Heart right ventricle (tissue), 16 donors: ENCODE data around the gene ATP8B1. TPM values are rescaled to one million over a fixed set of nuclear protein-coding genes. Genes with fewer than 3 reads are reported as not detected.

ENCODE experiments used
- ATAC-seq, 8 donors: fragments of 200-7000 bp; cut with Tn5 transposase; one replicate each; pipeline ENCODE4 v1.9.1; 2020; ENCODE audit warnings: mild to moderate bottlenecking in 8 of 8, moderate library complexity in 8 of 8, moderate number of reproducible peaks in 1 of 8
- DNase-seq, 2 donors: peaks; one replicate each; pipeline ENCODE4 v3.0.0-alpha.2; 2020
- H3K27ac ChIP-seq, 10 donors: fragments of 200-600 bp; sonication (generic) in 2 of 10; one replicate each; pipeline versions ENCODE4 v1.5.0 to v1.8.0; 2020 to 2022; ENCODE audit warnings: mild to moderate bottlenecking in 3 of 10
- H3K27me3 ChIP-seq, 7 donors: fragments of 200-600 bp; one replicate each; pipeline ENCODE4 v1.8.0; 2021 to 2022; ENCODE audit warnings: mild to moderate bottlenecking in 2 of 7
- H3K36me3 ChIP-seq, 9 donors: fragments of 200-600 bp; sonication (generic) in 1 of 9; one replicate each; pipeline versions ENCODE4 v1.5.0 to v1.8.0; 2020 to 2022; ENCODE audit warnings: mild to moderate bottlenecking in 2 of 9
- H3K4me1 ChIP-seq, 9 donors: fragments of 200-600 bp; sonication (generic) in 1 of 9; one replicate each; pipeline versions ENCODE4 v1.5.0 to v1.8.0; 2020 to 2022; ENCODE audit warnings: mild to moderate bottlenecking in 4 of 9
- H3K4me3 ChIP-seq, 10 donors: fragments of 200-600 bp; sonication (generic) in 2 of 10; one replicate each; pipeline versions ENCODE4 v1.5.0 to v1.8.0; 2020 to 2022; ENCODE audit warnings: mild to moderate bottlenecking in 7 of 10, moderate library complexity in 2 of 10
- H3K9me3 ChIP-seq, 11 donors: fragments of 200-600 bp in 10 of 11; sonication (generic) in 2 of 11; one replicate each; pipeline versions ENCODE4 v1.5.0 to v1.8.0; 2013 to 2022; ENCODE audit warnings: mild to moderate bottlenecking in 2 of 11, control low read depth in 1 of 11, moderate library complexity in 1 of 11
- WGBS, 2 donors: extraction: QIAGEN DNeasy Blood & Tissue Kit; methylation state at CpG; one replicate each; pipeline ENCODE4 v1.1.7; 2013; ENCODE audit warnings: inconsistent platforms in 1 of 2; 5-methylcytosine and 5-hydroxymethylcytosine counted together
- intact Hi-C, 10 donors: fragments of 100-400 bp; cut with DNase I; formaldehyde crosslinking; loops; one replicate each; pipeline versions ENCODE4 v1.11.1 to v1.14.2; 2022
- polyA plus RNA-seq, 2 donors: library from polyadenylated mRNA; stranded (reverse); fragments of 200-250 nt; gene quantifications; one replicate each; pipeline ENCODE4 v1.2.3, GENCODE V29; 2013
- total RNA-seq, 10 donors: library from RNA; stranded (reverse); fragmentation: NEBNext Ultra II Directional in 3 of 10; extraction: Animal tissue kit (Norgen Biotek cat#: 25700) in 3 of 10; gene quantifications; one replicate each; pipeline versions ENCODE4 v1.2.1 to v1.2.4, GENCODE V29; 2021 to 2023
- TF ChIP-seq, protein P1 (sequence below), 9 donors: fragments of 200-600 bp; sonication (generic) in 2 of 9; IDR thresholded peaks; one replicate each; pipeline versions ENCODE4 v1.5.0 to v1.8.0; 2021 to 2022; ENCODE audit warnings: antibody characterized with exemption in 9 of 9, mild to moderate bottlenecking in 5 of 9, moderate library complexity in 1 of 9
- donor health status: Arrhythmogenic right ventricular cardiomyopathy.
- donor health status: ischemic (EF 13 %, LVEDD 7.1; RV severe dilation, severe dysfunction).
- donor health status: healthy with polysubstance abuse.
- donor health status: DM: no; HTN: yes; CAD: no.
- donor health status: DM: no; HTN: no; CAD: no.
- donor health status: ischemic (EF 25% LVEDD 6.9; RV normal size, moderate dysfunction).
- donor health status: ischemic (EF 25% LVEDD 5.7; RV mildly dilated, moderate dysfunction).
- donor health status: healthy.
- donor health status: DM: yes; HTN: yes; CAD: no.
- donor health status: Ischemic cardiomyopathy.
- donor health status: ischemic (EF 35%, LVEDD 5.7; RV mildly dilated, moderate dysfunction).
- donor health status: nonischemic (EF 11% LVEDD 7.7; RV severe dilation, severe dysfunction).
- donor health status: DM: yes; HTN: yes; CAD: no.
- donor health status: PGD.
- donor health status: ischemic (EF 29% LVEDD 5.4; RV normal size, mild dysfunction).
- donor health status: nonischemic (EF 23%, LVEDD 6.1; RV moderate dilation, normal function).

ATP8B1 gene
- total and polyA plus RNA-seq, 12 donors = 2.7 to 16.5 (median 7.2) TPM

DNA sequence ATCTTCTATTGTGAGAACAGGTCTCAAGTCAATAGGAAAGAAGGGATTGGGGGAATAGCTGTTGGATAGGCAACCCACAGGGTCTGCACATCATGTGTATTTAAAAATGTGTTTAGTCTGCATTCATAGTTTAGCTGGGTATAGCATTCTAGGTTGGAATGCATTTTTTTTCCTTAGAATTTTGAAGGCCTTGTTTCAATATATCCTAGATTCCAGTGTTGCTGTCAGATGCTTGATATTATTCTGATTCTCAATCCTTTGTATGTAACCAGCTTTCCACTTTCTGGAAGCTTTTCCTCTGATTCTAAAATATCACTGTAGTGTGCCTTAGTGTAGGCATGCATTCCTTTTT, 9.0 kb upstream of the ATP8B1 start:
- ATAC-seq (no peak), DNase-seq (no peak)
- H3K4me1 ChIP-seq = peaks cover 0 to 28% (median 25%) of the 10 kb centered on the region in 9 donors
- H3K36me3 ChIP-seq = no peaks in the 10 kb centered on the region
- H3K27ac ChIP-seq = no peak overlapping the region
- H3K4me3 ChIP-seq = no peak overlapping the region
- no peaks in the 10 kb centered on the region for H3K27me3 ChIP-seq
- TF ChIP-seq, protein P1, sequence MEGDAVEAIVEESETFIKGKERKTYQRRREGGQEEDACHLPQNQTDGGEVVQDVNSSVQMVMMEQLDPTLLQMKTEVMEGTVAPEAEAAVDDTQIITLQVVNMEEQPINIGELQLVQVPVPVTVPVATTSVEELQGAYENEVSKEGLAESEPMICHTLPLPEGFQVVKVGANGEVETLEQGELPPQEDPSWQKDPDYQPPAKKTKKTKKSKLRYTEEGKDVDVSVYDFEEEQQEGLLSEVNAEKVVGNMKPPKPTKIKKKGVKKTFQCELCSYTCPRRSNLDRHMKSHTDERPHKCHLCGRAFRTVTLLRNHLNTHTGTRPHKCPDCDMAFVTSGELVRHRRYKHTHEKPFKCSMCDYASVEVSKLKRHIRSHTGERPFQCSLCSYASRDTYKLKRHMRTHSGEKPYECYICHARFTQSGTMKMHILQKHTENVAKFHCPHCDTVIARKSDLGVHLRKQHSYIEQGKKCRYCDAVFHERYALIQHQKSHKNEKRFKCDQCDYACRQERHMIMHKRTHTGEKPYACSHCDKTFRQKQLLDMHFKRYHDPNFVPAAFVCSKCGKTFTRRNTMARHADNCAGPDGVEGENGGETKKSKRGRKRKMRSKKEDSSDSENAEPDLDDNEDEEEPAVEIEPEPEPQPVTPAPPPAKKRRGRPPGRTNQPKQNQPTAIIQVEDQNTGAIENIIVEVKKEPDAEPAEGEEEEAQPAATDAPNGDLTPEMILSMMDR (IDR thresholded peaks at IDR 0.05) = no peak
- peaks cover 0 to 31% (median 19%) of the 10 kb centered on the region in 11 donors for H3K9me3 ChIP-seq
- intact Hi-C loops = loop anchor here in 1 of 10 donors (10.0 kb wide), 1 partner anchor 47 kb away; no protein-coding TSS in a partner anchor

DNA sequence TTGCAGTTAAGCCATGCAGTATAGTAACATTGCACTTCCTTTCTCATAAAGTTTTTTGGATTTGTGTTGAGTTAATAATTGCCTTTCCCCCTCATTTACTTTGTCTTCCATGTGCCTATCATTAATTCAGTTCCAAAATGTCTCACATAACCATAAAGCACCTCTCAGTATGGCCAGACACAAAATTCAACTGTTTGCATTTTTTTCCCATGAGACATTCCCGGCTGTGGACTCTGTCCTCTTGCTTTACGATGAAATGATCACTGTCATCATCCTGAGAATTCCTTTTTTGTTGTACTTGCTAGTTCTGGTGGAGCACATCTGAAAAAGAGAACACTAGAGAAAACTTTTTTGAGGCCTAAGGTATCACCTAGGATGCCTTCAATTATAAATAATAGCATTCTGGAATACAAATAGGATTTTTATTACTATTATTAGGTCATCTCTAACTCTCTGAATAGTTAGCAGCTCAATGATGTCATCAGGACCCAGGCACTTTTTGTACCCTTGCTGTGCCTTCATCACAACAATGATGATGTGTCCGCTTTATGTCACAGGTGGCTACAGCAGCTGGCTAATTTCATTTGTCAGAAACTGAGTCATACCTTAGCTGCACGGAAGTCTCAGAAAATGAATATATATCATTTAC, 8.5 kb upstream of the ATP8B1 start:
- 93 to 96% methylated on average over 4 of the region's 4 CpGs for WGBS, 2 donors
- Histone ChIP-seq H3K4me3 (no peak overlapping the region), H3K27ac (no peak overlapping the region), H3K36me3 (no peaks in the 10 kb centered on the region), H3K4me1 (peaks cover 0 to 33% (median 30%) of the 10 kb centered on the region in 9 donors), H3K9me3 (peaks cover 0 to 31% (median 19%) of the 10 kb centered on the region in 11 donors), H3K27me3 (no peaks in the 10 kb centered on the region)
- ATAC-seq (no peak), DNase-seq (no peak)
- TF ChIP-seq, protein P1 (IDR thresholded peaks at IDR 0.05) = no peak
- intact Hi-C loops = loop anchor here in 1 of 10 donors (10.0 kb wide), 1 partner anchor 47 kb away; no protein-coding TSS in a partner anchor

DNA sequence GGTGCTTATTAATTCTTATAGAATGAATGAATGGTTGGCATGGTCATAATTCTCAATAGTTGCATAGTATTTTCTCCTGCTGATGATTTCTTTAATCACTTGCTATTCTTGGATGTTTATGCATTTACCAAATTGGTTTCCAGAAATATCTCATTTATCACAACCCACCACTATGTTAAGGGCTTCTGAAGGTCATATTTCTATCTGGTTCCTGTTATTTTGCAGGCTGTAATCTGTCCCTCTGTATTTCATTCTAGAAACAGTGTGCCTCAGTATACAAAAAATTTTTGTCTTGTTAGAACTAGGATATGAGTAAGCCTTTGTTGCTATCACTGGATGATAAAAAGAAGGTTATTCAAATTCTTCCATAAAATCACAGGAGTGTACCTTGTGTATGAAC, 6.1 kb upstream of the ATP8B1 start:
- Histone ChIP-seq H3K9me3 (peaks cover 0 to 31% (median 19%) of the 10 kb centered on the region in 11 donors), H3K27me3 (peaks cover 0 to 5% (median 0%) of the 10 kb centered on the region in 7 donors), H3K4me1 (peaks cover 0 to 43% (median 34%) of the 10 kb centered on the region in 9 donors), H3K4me3 (no peak overlapping the region), H3K27ac (peak overlapping the region in 6 of 10 donors; percentile 59 to 97 (median 73)), H3K36me3 (no peaks in the 10 kb centered on the region)
- ATAC-seq = peak in 1 of 8 donors; percentile 24
- DNase-seq = no peak
- intact Hi-C loops = loop anchor here in 6 of 10 donors (5.0 to 10.0 kb wide), 5 partner anchors 94 to 174 kb away; no protein-coding TSS in a partner anchor
- TF ChIP-seq, protein P1 (IDR thresholded peaks at IDR 0.05) = no peak

DNA sequence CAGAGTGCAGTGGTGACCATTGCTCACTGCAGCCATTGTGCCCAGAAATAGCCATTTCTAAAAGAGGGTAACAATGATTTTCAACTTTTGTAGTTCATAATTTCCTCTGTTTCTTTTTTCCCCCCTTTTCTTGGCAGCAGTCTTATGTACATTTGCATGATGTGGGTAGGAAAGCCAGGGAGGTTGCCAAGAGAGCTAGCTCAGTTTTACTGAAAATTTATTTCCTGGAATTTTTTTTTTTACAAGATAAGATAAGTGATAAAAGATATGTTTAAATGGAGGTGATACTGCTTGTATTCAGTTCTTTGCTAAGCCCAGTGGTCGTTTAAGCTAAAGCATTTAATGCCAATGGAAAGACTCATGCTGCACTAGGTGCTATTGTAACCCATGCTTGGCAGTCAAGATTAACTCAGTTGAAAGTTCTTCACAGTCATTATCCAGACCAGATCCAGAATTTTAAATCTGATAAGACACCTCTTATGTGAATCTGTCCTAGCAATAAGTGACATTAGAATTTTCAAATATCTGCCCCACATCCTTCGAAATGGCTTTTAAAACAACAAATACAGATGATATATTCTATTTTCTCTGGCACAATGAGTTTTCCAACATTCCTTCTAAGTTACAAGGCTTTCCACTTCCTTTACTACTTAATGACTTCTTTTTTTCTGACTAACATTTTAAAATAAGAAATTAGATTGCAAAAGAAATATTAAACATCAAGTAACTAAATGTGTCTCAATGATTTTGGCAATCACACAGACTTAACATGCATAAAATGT, 4.4 kb upstream of the ATP8B1 start:
- WGBS, 2 donors = 18 to 26% methylated on average over 2 of the region's 2 CpGs
- DNase-seq = no peak

More for the DNA sequence above, 4.4 kb upstream of the ATP8B1 start:
- ATAC-seq = no peak
- Histone ChIP-seq H3K36me3 (no peaks in the 10 kb centered on the region), H3K27me3 (peaks cover 0 to 22% (median 0%) of the 10 kb centered on the region in 7 donors), H3K27ac (peak overlapping the region; percentile 12 to 97 (median 64)), H3K4me3 (no peak overlapping the region), H3K4me1 (peaks cover 0 to 49% (median 34%) of the 10 kb centered on the region in 9 donors), H3K9me3 (peaks cover 0 to 19% (median 7%) of the 10 kb centered on the region in 11 donors)
- TF ChIP-seq, protein P1 (IDR thresholded peaks at IDR 0.05) = no peak
- intact Hi-C loops = loop anchor here in 6 of 10 donors (5.0 to 10.0 kb wide), 5 partner anchors 93 to 173 kb away; no protein-coding TSS in a partner anchor
